SU-DHL-6 (cell line): ENCODE data around the gene IL17REL.

Source experiments
- H2AFZ ChIP-seq: fragments of 200-600 bp; sonication (generic); 2 replicates; pipeline ENCODE4 v1.6.1; 2014; ENCODE audit warnings: low read depth, mild to moderate bottlenecking, moderate library complexity, mixed read lengths, antibody characterized with exemption, low read length; ENCODE audit not compliant: severe bottlenecking
- H3F3A ChIP-seq: fragments of 200-600 bp; shearing (Covaris generic); 2 replicates; pipeline ENCODE4 v1.6.0; 2016; ENCODE audit warnings: antibody characterized with exemption, mild to moderate bottlenecking; ENCODE audit not compliant: insufficient read depth
- H3K27ac ChIP-seq: fragments of 200-600 bp; sonication (generic); 2 replicates; pipeline ENCODE4 v1.5.1; 2016; ENCODE audit warnings: low read depth, mild to moderate bottlenecking, low read length, moderate library complexity, mixed read lengths
- H3K27me3 ChIP-seq: fragments of 200-600 bp; sonication (generic), shearing (Covaris generic); 2 replicates; pipeline ENCODE4 v1.6.0; 2014; ENCODE audit warnings: mild to moderate bottlenecking, low read length
- H3K36me3 ChIP-seq: fragments of 200-600 bp; sonication (generic); 2 replicates; pipeline ENCODE4 v1.6.1; 2014; ENCODE audit warnings: mild to moderate bottlenecking, low read length, mixed read lengths
- H3K4me2 ChIP-seq: fragments of 300-600, 200-600 bp; shearing (Covaris generic), sonication (generic); 2 replicates; pipeline ENCODE4 v1.6.0; 2014; ENCODE audit warnings: low read length, low read depth, mild to moderate bottlenecking; ENCODE audit not compliant: poor library complexity, severe bottlenecking
- H3K4me3 ChIP-seq: fragments of 200-600 bp; sonication (generic); 2 replicates; pipeline ENCODE4 v1.5.1; 2014; ENCODE audit warnings: antibody characterized with exemption, low read length, mild to moderate bottlenecking, mixed read lengths; ENCODE audit not compliant: insufficient read depth, poor library complexity, severe bottlenecking
- H3K79me2 ChIP-seq: fragments of 200-600 bp; sonication (generic); 2 replicates; pipeline ENCODE4 v1.6.1; 2014; ENCODE audit warnings: mild to moderate bottlenecking, low read length, moderate library complexity; ENCODE audit not compliant: insufficient read depth
- H3K9ac ChIP-seq: fragments of 200-600 bp; sonication (generic); 2 replicates; pipeline ENCODE4 v1.7.0; 2014; ENCODE audit warnings: mild to moderate bottlenecking, low read length
- H3K9me2 ChIP-seq: fragments of 200-600 bp; sonication (generic); replicated peaks from 2 replicates; pipeline ENCODE4 v1.6.1; 2014; ENCODE audit warnings: low read length; ENCODE audit not compliant: insufficient read depth
- H3K9me3 ChIP-seq: fragments of 200-600 bp; sonication (generic); 2 replicates; pipeline ENCODE4 v1.6.1; 2014; ENCODE audit warnings: low read length, mixed read lengths; ENCODE audit not compliant: insufficient read depth
- H4K20me1 ChIP-seq: fragments of 200-600 bp; sonication (generic); 2 replicates; pipeline ENCODE4 v1.6.1; 2014; ENCODE audit warnings: low read depth, mild to moderate bottlenecking, antibody characterized with exemption, low read length, moderate library complexity, mixed read lengths
- CTCF ChIP-seq: fragments of 200-600 bp; sonication (generic); IDR thresholded peaks from one replicate; pipeline ENCODE4 v1.5.1; 2017; ENCODE audit warnings: antibody characterized with exemption, mild to moderate bottlenecking, low read length, moderate library complexity; ENCODE audit not compliant: insufficient read depth, poor library complexity, severe bottlenecking
- EZH2phosphoT487 ChIP-seq: fragments of 200-600 bp; sonication (generic), shearing (Covaris generic); conservative IDR thresholded peaks from 2 replicates; pipeline ENCODE4 v1.6.1; 2018; ENCODE audit warnings: mild to moderate bottlenecking, antibody characterized with exemption, low read length, moderate library complexity, mixed read lengths

IL17REL gene

GRCh38 chr22:50025993-50026392 lies 13.4 kb upstream of the IL17REL start:
- Histone ChIP-seq H3K9ac (no peak overlapping the region), H3K4me3 (no peak overlapping the region), H3K27ac (no peak overlapping the region), H3K9me3 (no peaks in the 10 kb centered on the region), H3K4me2 (no peak overlapping the region), H3K27me3 (no peaks in the 10 kb centered on the region), H3K9me2 (no peaks in the 10 kb centered on the region), H3K79me2 (no peaks in the 10 kb centered on the region), H2AFZ (no peak overlapping the region), H3K36me3 (no peaks in the 10 kb centered on the region), H3F3A (no peaks in the 10 kb centered on the region), H4K20me1 (no peaks in the 10 kb centered on the region)
- TF ChIP-seq CTCF (no peak), EZH2phosphoT487 (no peak)

DNA sequence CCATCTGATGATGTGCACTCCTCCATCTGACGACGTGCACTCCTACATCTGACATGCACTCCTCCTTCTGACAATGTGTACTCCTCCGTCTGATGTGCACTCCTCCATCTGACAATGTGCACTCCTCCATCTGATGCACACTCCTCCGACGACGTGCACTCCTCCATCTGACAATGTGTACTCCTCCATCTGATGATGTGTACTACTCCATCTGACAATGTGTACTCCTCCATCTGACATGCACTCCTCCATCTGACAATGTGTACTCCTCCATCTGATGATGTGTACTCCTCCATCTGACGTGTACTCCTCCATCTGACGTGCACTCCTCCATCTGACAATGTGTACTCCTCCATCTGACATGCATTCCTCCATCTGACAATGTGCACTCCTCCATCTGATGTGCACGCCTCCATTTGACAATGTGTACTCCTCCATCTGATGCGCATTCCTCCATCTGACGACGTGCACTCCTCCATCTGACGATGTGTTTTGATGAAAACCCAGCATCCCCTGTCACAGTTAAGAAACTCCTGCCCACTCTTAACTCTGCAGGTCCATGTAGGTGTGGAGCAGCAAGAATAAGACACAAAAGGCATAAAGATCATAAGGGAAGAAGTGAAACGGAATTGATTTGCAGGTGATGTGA lies 9.7 kb upstream of the IL17REL start:
- H3K79me2 ChIP-seq = no peaks in the 10 kb centered on the region
- no peak overlapping the region for H3K4me3 ChIP-seq
- H3K9ac ChIP-seq = no peak overlapping the region
- H2AFZ ChIP-seq = no peak overlapping the region
- no peaks in the 10 kb centered on the region for H3K27me3 ChIP-seq
- H3F3A ChIP-seq = no peaks in the 10 kb centered on the region
- no peak overlapping the region for H3K4me2 ChIP-seq
- H3K27ac ChIP-seq = no peak overlapping the region
- no peaks in the 10 kb centered on the region for H3K9me2 ChIP-seq
- H3K9me3 ChIP-seq = no peaks in the 10 kb centered on the region
- H4K20me1 ChIP-seq = no peaks in the 10 kb centered on the region
- no peak for TF ChIP-seq CTCF
- no peak for TF ChIP-seq EZH2phosphoT487
- no peaks in the 10 kb centered on the region for H3K36me3 ChIP-seq

DNA sequence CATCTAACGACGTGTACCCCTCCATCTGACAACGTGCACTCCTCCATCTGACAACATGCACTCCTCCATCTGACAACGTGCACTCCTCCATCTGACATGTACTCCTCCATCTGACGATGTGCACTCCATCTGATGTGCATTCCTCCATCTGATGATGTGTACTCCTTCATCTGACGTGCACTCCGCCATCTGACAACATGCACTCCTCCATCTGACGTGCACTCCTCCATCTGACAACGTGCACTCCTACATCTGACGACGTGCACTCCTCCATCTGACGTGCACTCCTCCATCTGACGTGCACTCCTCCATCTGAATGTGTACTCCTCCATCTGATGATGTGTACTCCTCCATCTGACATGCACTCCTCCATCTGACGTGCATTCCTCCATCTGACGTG lies 8.0 kb upstream of the IL17REL start:
- Histone ChIP-seq H3F3A (no peaks in the 10 kb centered on the region), H3K27ac (no peak overlapping the region), H3K9me2 (no peaks in the 10 kb centered on the region), H3K4me2 (no peak overlapping the region), H3K4me3 (no peak overlapping the region), H4K20me1 (no peaks in the 10 kb centered on the region), H3K79me2 (no peaks in the 10 kb centered on the region), H3K9ac (no peak overlapping the region), H2AFZ (no peak overlapping the region), H3K36me3 (no peaks in the 10 kb centered on the region), H3K27me3 (no peaks in the 10 kb centered on the region), H3K9me3 (no peaks in the 10 kb centered on the region)
- TF ChIP-seq EZH2phosphoT487 (no peak), CTCF (no peak)
